HG02610 (cell line): ENCODE data around the gene SDHAF1.
"Not testable (repeated sequence)": the region's sequence is repeated elsewhere in the genome, so short reads cannot be mapped to it uniquely, and the experiment has no call there.

ENCODE experiments used
- ATAC-seq: cut with Tn5 transposase; IDR thresholded peaks from one replicate; pipeline ENCODE4 v1.9.1; 2021; ENCODE audit warnings: mild to moderate bottlenecking, moderate library complexity; ENCODE audit not compliant: unreplicated experiment

SDHAF1 gene

GRCh38 chr19:35995048-35995993 is at the start of gene SDHAF1:
SDHAF1 (plus strand) TSS chr19:35995188; CDS start chr19:35995275, 87 bp downstream.
- ATAC-seq: peak; percentile 81

- ATAC-seq: no peak
Observed at GRCh38 chr19:35946203-35946602, 48.8 kb upstream of the SDHAF1 start.

GRCh38 chr19:35949131-35949530 is 45.9 kb upstream of the SDHAF1 start:
- ATAC-seq: no peak

- ATAC-seq: no peak
Observed at GRCh38 chr19:35955881-35956634, 38.9 kb upstream of the SDHAF1 start.

- not testable (repeated sequence) for ATAC-seq
Observed at GRCh38 chr19:35957411-35957810, 37.6 kb upstream of the SDHAF1 start.

- no peak for ATAC-seq
Observed at GRCh38 chr19:35958660-35959039, 36.3 kb upstream of the SDHAF1 start.

- ATAC-seq: no peak
Observed at GRCh38 chr19:35959040-35959967, 35.7 kb upstream of the SDHAF1 start.

GRCh38 chr19:35959968-35960320 is 35.0 kb upstream of the SDHAF1 start:
- no peak for ATAC-seq

- ATAC-seq: no peak
Observed at GRCh38 chr19:35960432-35960972, 34.5 kb upstream of the SDHAF1 start.

- ATAC-seq: no peak
Observed at GRCh38 chr19:35963514-35963913, 31.5 kb upstream of the SDHAF1 start.

- ATAC-seq: no peak
Observed at GRCh38 chr19:35966771-35967170, 28.2 kb upstream of the SDHAF1 start.

- no peak for ATAC-seq
Observed at GRCh38 chr19:35973487-35973886, 21.5 kb upstream of the SDHAF1 start.

- ATAC-seq: no peak
Observed at GRCh38 chr19:35975608-35976214, 19.3 kb upstream of the SDHAF1 start.

GRCh38 chr19:35977446-35978222 is 17.4 kb upstream of the SDHAF1 start:
- ATAC-seq: no peak

GRCh38 chr19:35978271-35978670 is 16.7 kb upstream of the SDHAF1 start:
- no peak for ATAC-seq

GRCh38 chr19:35978832-35979365 is 16.1 kb upstream of the SDHAF1 start:
- no peak for ATAC-seq

- ATAC-seq: not testable (repeated sequence)
Observed at GRCh38 chr19:35980997-35981396, 14.0 kb upstream of the SDHAF1 start.

GRCh38 chr19:35983177-35983576 is 11.8 kb upstream of the SDHAF1 start:
- ATAC-seq: no peak

GRCh38 chr19:35986111-35986510 is 8.9 kb upstream of the SDHAF1 start:
- ATAC-seq: no peak
